HepG2 (cell line): ENCODE results near the gene SEC61A2.

ENCODE experiments used
- BHLHE40 ChIP-seq: IDR thresholded peaks from 2 replicates; pipeline ENCODE4 v1.6.1; 2011; ENCODE audit warnings: low read length, improper control_type of control experiment
- CBFB ChIP-seq: sonication (generic); formaldehyde crosslinking; IDR thresholded peaks from 2 replicates; pipeline ENCODE4 v1.4.0; 2020; ENCODE audit warnings: missing genetic modification reagents
- RAD21 ChIP-seq: fragments of 450-650 bp; formaldehyde crosslinking; IDR thresholded peaks from 2 replicates; pipeline ENCODE4 v1.5.0; 2020; ENCODE audit warnings: mild to moderate bottlenecking
- SRSF1 ChIP-seq: fragments of 200-400 bp; formaldehyde crosslinking; optimal IDR thresholded peaks from 2 replicates; pipeline ENCODE3; 2017; ENCODE audit warnings: mild to moderate bottlenecking, low read depth, low read length, moderate library complexity
- TAF1 ChIP-seq: sonication (generic); formaldehyde crosslinking; IDR thresholded peaks from 2 replicates; pipeline ENCODE4 v1.4.0; 2020; ENCODE audit warnings: missing genetic modification reagents
- ZNF253 ChIP-seq: sonication (generic); formaldehyde crosslinking; IDR thresholded peaks from 2 replicates; pipeline ENCODE4 v1.8.0; 2022; ENCODE audit warnings: mild to moderate bottlenecking, missing genetic modification reagents, borderline replicate concordance
- ZNF501 ChIP-seq: sonication (generic); formaldehyde crosslinking; IDR thresholded peaks from 2 replicates; pipeline ENCODE4 v1.5.1; 2020; ENCODE audit warnings: mild to moderate bottlenecking, moderate library complexity, missing genetic modification reagents
- TF ChIP-seq, protein P1 (sequence below): sonication (generic); formaldehyde crosslinking; IDR thresholded peaks from 2 replicates; pipeline ENCODE4 v1.5.0; 2020; ENCODE audit warnings: mild to moderate bottlenecking, missing genetic modification reagents, moderate library complexity

DNA sequence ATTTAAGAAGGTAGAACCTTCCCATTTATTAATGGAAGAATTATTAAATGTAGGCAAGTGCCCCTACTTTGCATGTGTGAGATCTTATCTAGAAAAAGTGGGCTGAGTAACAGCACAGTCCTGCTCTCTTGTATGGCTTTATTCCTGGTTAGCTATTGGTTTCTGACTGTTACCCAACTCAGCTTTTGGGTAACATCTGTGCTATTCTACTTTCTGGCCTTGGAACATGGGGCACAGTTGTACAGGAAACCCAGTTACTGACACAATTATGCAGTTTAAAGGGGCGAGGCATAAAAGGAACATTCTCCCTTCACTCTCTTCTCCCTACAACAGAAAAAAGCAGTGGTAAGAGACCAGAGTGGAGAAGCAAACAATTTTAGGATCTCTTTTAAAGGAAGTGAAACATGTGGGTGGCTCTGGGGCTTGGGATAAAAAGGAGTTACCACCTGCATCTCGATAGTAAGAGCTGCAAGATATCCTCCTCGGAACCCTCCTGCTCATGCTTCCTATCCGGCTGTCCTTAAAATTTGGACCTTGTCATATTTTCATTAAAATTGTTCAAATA lies 50.2 kb downstream of the SEC61A2 start:
- TF ChIP-seq SRSF1 (no peak), BHLHE40 (no peak), TAF1 (CRISPR knock-in tag) (no peak), ZNF253 (CRISPR knock-in tag) (no peak), CBFB (CRISPR knock-in tag) (no peak), RAD21 (CRISPR knock-in tag) (no peak), ZNF501 (CRISPR knock-in tag) (no peak)
- TF ChIP-seq, protein P1, sequence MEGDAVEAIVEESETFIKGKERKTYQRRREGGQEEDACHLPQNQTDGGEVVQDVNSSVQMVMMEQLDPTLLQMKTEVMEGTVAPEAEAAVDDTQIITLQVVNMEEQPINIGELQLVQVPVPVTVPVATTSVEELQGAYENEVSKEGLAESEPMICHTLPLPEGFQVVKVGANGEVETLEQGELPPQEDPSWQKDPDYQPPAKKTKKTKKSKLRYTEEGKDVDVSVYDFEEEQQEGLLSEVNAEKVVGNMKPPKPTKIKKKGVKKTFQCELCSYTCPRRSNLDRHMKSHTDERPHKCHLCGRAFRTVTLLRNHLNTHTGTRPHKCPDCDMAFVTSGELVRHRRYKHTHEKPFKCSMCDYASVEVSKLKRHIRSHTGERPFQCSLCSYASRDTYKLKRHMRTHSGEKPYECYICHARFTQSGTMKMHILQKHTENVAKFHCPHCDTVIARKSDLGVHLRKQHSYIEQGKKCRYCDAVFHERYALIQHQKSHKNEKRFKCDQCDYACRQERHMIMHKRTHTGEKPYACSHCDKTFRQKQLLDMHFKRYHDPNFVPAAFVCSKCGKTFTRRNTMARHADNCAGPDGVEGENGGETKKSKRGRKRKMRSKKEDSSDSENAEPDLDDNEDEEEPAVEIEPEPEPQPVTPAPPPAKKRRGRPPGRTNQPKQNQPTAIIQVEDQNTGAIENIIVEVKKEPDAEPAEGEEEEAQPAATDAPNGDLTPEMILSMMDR (CRISPR knock-in tag), result no peak
